NCI-H446 (cell line): ENCODE results near the gene SH2D4B.

Source experiments
- DNase-seq, 2 experiments: peaks; one replicate each; lab custom pipeline; 2025; lab: John Stamatoyannopoulos, UW

The SH2D4B gene

GRCh38 chr10:80537736-80538480 lies at the start of gene SH2D4B:
Gene SH2D4B, plus strand, starts transcription at chr10:80537902. Its CDS starts 430 bp downstream, at chr10:80538332.
- no peak for DNase-seq

- no peak for DNase-seq
These were observed 49.1 kb upstream of the SH2D4B start for GRCh38 chr10:80488539-80489066.

GRCh38 chr10:80489371-80490112 lies 48.2 kb upstream of the SH2D4B start:
- no peak for DNase-seq

GRCh38 chr10:80491251-80492102 lies 46.2 kb upstream of the SH2D4B start:
- DNase-seq: no peak

GRCh38 chr10:80492848-80493521 lies 44.7 kb upstream of the SH2D4B start:
- DNase-seq: no peak

GRCh38 chr10:80493522-80494051 lies 44.1 kb upstream of the SH2D4B start:
- DNase-seq: peak; percentile 28 to 74

GRCh38 chr10:80496555-80497172 lies 41.0 kb upstream of the SH2D4B start:
- DNase-seq: no peak

- DNase-seq: peak; percentile 55 to 87
These were observed 40.3 kb upstream of the SH2D4B start for GRCh38 chr10:80497187-80498077.

GRCh38 chr10:80498078-80498832 lies 39.4 kb upstream of the SH2D4B start:
- DNase-seq: peak in 1 of 2 experiments; percentile 28

GRCh38 chr10:80498833-80499741 lies 38.6 kb upstream of the SH2D4B start:
- peak; percentile 10 to 87 for DNase-seq

GRCh38 chr10:80500572-80501380 lies 36.9 kb upstream of the SH2D4B start:
- no peak for DNase-seq

- no peak for DNase-seq
These were observed 36.3 kb upstream of the SH2D4B start for GRCh38 chr10:80501381-80501912.

GRCh38 chr10:80501913-80502521 lies 35.7 kb upstream of the SH2D4B start:
- DNase-seq: no peak

- no peak for DNase-seq
These were observed 34.8 kb upstream of the SH2D4B start for GRCh38 chr10:80502621-80503583.

- DNase-seq: no peak
These were observed 34.0 kb upstream of the SH2D4B start for GRCh38 chr10:80503584-80504157.
